Measurements from ENCODE around the gene MS4A10. TPM values are rescaled to one million over a fixed set of nuclear protein-coding genes. Genes with fewer than 3 reads are reported as not detected.

The MS4A10 gene
- polyA plus RNA-seq, 1 donor from 2014 or later = not detected

- Histone ChIP-seq H3K27ac (ENCODE audit: low read length) (no peak overlapping the region), H3K9me2 (ENCODE audit: insufficient read depth, low read length) (no peaks in the 10 kb centered on the region), H3K79me2 (replicated peaks; ENCODE audit: insufficient read depth, low read length) (no peaks in the 10 kb centered on the region)
Observed at GRCh38 chr11:60810151-60810550, 25.0 kb downstream of the MS4A10 start.

GRCh38 chr11:60810569-60810968, 25.4 kb downstream of the MS4A10 start:
- no peak overlapping the region for H2AFZ ChIP-seq (ENCODE audit: low read depth, low read length)
- no peaks in the 10 kb centered on the region for H3F3A ChIP-seq (ENCODE audit: insufficient read depth, low read length, poor library complexity, severe bottlenecking)
- H3K27ac ChIP-seq (ENCODE audit: low read length) = no peak overlapping the region
- no peaks in the 10 kb centered on the region for H3K27me3 ChIP-seq (ENCODE audit: insufficient read depth, low read depth, low read length)
- H3K9me3 ChIP-seq (ENCODE audit: low read length) = no peaks in the 10 kb centered on the region
- no peaks in the 10 kb centered on the region for H4K20me1 ChIP-seq (ENCODE audit: insufficient read depth)
- H3K4me3 ChIP-seq (ENCODE audit: low read length) = no peak overlapping the region
- no peaks in the 10 kb centered on the region for H3K36me3 ChIP-seq (ENCODE audit: insufficient read depth, low read length)
- no peaks in the 10 kb centered on the region for H3K79me2 ChIP-seq (replicated peaks; ENCODE audit: insufficient read depth, low read length)
- no peak overlapping the region for H3K4me2 ChIP-seq (ENCODE audit: low read length)
- H3K9ac ChIP-seq (ENCODE audit: low read length) = no peak overlapping the region
- TF ChIP-seq RAD21 (conservative IDR thresholded peaks at IDR 0.05) = no peak
- no peak for TF ChIP-seq SMC3 (conservative IDR thresholded peaks at IDR 0.05; ENCODE audit: poor library complexity)
- no peaks in the 10 kb centered on the region for H3K9me2 ChIP-seq (ENCODE audit: insufficient read depth, low read length)

More at GRCh38 chr11:60810151-60810550, 25.0 kb downstream of the MS4A10 start:
- Histone ChIP-seq H2AFZ (ENCODE audit: low read depth, low read length) (no peak overlapping the region), H3K9me3 (ENCODE audit: low read length) (no peaks in the 10 kb centered on the region), H3K4me2 (ENCODE audit: low read length) (no peak overlapping the region), H4K20me1 (ENCODE audit: insufficient read depth) (no peaks in the 10 kb centered on the region), H3K36me3 (ENCODE audit: insufficient read depth, low read length) (no peaks in the 10 kb centered on the region), H3F3A (ENCODE audit: insufficient read depth, low read length, poor library complexity, severe bottlenecking) (no peaks in the 10 kb centered on the region), H3K4me3 (ENCODE audit: low read length) (no peak overlapping the region), H3K9ac (ENCODE audit: low read length) (no peak overlapping the region), H3K27me3 (ENCODE audit: insufficient read depth, low read depth, low read length) (no peaks in the 10 kb centered on the region)
- TF ChIP-seq CTCF (IDR thresholded peaks at IDR 0.05; ENCODE audit: poor library complexity, severe bottlenecking) = no peak
- TF ChIP-seq SMC3 (conservative IDR thresholded peaks at IDR 0.05; ENCODE audit: poor library complexity) = no peak
- TF ChIP-seq EZH2 (IDR thresholded peaks at IDR 0.05; ENCODE audit: borderline replicate concordance, insufficient read depth, low read length, poor library complexity, severe bottlenecking) = no peak
- no peak for TF ChIP-seq REST (IDR thresholded peaks at IDR 0.05; ENCODE audit: borderline replicate concordance)
- TF ChIP-seq MXI1 (conservative IDR thresholded peaks at IDR 0.05; ENCODE audit: poor library complexity, severe bottlenecking) = no peak
- TF ChIP-seq RAD21 (conservative IDR thresholded peaks at IDR 0.05) = no peak
- TF ChIP-seq EP300 (conservative IDR thresholded peaks at IDR 0.05; ENCODE audit: poor library complexity, severe bottlenecking) = no peak
- no peak for TF ChIP-seq TAF1 (IDR thresholded peaks at IDR 0.05; ENCODE audit: low read depth)
- TF ChIP-seq POLR2AphosphoS5 (IDR thresholded peaks at IDR 0.05) = no peak

GRCh38 chr11:60813324-60813723, 28.2 kb downstream of the MS4A10 start:
- no peaks in the 10 kb centered on the region for H3K36me3 ChIP-seq (ENCODE audit: insufficient read depth, low read length)
- no peak overlapping the region for H3K4me3 ChIP-seq (ENCODE audit: low read length)
- no peak for TF ChIP-seq RAD21 (conservative IDR thresholded peaks at IDR 0.05)
- TF ChIP-seq EZH2 (IDR thresholded peaks at IDR 0.05; ENCODE audit: borderline replicate concordance, insufficient read depth, low read length, poor library complexity, severe bottlenecking) = no peak
- no peak for TF ChIP-seq POLR2AphosphoS5 (IDR thresholded peaks at IDR 0.05)
- no peak for TF ChIP-seq MXI1 (conservative IDR thresholded peaks at IDR 0.05; ENCODE audit: poor library complexity, severe bottlenecking)
- no peak for TF ChIP-seq CTCF (IDR thresholded peaks at IDR 0.05; ENCODE audit: poor library complexity, severe bottlenecking)
- TF ChIP-seq TAF1 (IDR thresholded peaks at IDR 0.05; ENCODE audit: low read depth) = no peak
- TF ChIP-seq SMC3 (conservative IDR thresholded peaks at IDR 0.05; ENCODE audit: poor library complexity) = no peak
- TF ChIP-seq EP300 (conservative IDR thresholded peaks at IDR 0.05; ENCODE audit: poor library complexity, severe bottlenecking) = no peak
- no peak for TF ChIP-seq REST (IDR thresholded peaks at IDR 0.05; ENCODE audit: borderline replicate concordance)
- no peaks in the 10 kb centered on the region for H3K79me2 ChIP-seq (replicated peaks; ENCODE audit: insufficient read depth, low read length)
- H3K9me2 ChIP-seq (ENCODE audit: insufficient read depth, low read length) = no peaks in the 10 kb centered on the region
- H3K9ac ChIP-seq (ENCODE audit: low read length) = no peak overlapping the region
- H2AFZ ChIP-seq (ENCODE audit: low read depth, low read length) = no peak overlapping the region
- no peak overlapping the region for H3K27ac ChIP-seq (ENCODE audit: low read length)
- H3F3A ChIP-seq (ENCODE audit: insufficient read depth, low read length, poor library complexity, severe bottlenecking) = no peaks in the 10 kb centered on the region
- peaks cover 7% of the 10 kb centered on the region for H3K9me3 ChIP-seq (ENCODE audit: low read length)
- no peak overlapping the region for H3K4me2 ChIP-seq (ENCODE audit: low read length)
- no peaks in the 10 kb centered on the region for H3K27me3 ChIP-seq (ENCODE audit: insufficient read depth, low read depth, low read length)
- no peaks in the 10 kb centered on the region for H4K20me1 ChIP-seq (ENCODE audit: insufficient read depth)

All from neural cell (in vitro differentiated cells).